Measurements from ENCODE around the gene MTSS2. TPM values are rescaled to one million over a fixed set of nuclear protein-coding genes. Genes with fewer than 3 reads are reported as not detected.

Gene MTSS2
- total RNA-seq, 4 donors from 2014 or later, result 3.4 to 31.1 (median 8.5) TPM

GRCh38 chr16:70678898-70679670 lies 6.8 kb downstream of the MTSS2 start:
- TF ChIP-seq CTCF (IDR thresholded peaks at IDR 0.05; ENCODE audit: low read depth), result no peak

- TF ChIP-seq CTCF (IDR thresholded peaks at IDR 0.05; ENCODE audit: low read depth), result no peak
These were observed 7.5 kb downstream of the MTSS2 start for GRCh38 chr16:70678121-70678897.

DNA sequence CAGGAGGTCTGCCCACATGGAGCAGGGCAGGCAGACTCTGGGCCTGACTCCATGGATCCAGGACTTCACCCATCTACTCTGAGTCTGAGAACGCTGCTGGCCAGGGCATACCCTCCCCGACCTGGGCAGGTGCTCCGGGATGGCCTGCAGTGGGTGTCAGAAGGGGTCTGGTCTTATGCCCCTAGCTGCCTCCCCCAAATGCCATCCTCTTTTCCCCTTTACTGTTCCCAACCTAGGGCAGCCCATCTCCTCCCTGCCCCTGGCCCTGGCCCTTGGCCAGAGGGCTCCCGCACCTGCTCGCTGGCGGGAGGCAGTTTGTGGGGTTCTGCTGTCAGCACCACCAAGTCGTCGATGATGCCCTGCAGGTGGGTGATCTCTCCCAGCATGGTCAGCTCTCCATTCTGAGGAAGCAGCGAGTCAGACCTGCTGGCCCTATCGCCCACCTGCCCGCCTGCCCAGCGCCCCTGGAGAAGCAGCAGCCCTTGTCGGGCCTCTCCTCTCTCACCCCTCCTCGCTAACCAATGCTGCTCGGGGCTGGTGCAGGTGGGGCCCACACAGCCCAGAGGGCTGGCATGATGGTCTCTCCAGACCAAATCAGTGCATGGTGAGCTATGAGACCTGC lies 8.2 kb downstream of the MTSS2 start:
- no peak for TF ChIP-seq CTCF (IDR thresholded peaks at IDR 0.05; ENCODE audit: low read depth)

GRCh38 chr16:70676675-70677498 lies 9.0 kb downstream of the MTSS2 start:
- TF ChIP-seq CTCF (IDR thresholded peaks at IDR 0.05; ENCODE audit: low read depth), result no peak

DNA sequence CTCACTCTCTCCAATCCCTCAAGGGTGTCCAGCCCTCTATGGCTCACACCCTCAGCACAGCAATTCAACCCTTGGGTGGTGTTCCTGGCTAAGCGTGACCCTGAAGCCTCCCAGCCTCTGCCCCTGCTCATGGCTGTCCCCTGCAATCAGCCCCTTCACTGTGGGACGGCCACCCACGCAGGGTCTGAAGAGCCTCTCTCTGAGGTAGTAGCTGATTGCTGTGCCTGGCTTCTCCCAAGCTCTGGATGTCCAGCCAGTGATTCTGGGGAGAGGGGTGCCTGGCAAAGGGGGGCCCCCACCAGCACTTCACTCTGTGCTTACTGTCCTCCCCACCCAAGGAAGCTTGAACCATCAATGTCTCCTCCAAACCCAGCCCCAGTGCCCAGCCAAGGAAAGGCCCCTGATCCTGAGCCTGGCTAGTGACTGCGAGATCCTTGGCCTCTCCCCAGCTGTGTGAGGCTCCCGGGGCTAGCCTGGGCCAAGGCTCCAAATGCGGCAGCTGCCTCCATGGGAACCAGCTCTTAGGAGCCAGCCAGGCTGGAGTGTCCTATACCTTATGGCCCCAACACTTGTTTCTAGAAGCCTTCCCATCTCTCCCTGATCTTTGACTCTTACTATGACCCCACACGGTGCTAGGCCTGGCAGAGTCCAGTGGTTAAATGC lies 9.9 kb downstream of the MTSS2 start:
- no peak for TF ChIP-seq CTCF (IDR thresholded peaks at IDR 0.05; ENCODE audit: low read depth)

- no peak for TF ChIP-seq CTCF (IDR thresholded peaks at IDR 0.05; ENCODE audit: low read depth)
These were observed 11.4 kb downstream of the MTSS2 start for GRCh38 chr16:70674221-70675014.
